ENCODE results near the gene ASPRV1.

DNA sequence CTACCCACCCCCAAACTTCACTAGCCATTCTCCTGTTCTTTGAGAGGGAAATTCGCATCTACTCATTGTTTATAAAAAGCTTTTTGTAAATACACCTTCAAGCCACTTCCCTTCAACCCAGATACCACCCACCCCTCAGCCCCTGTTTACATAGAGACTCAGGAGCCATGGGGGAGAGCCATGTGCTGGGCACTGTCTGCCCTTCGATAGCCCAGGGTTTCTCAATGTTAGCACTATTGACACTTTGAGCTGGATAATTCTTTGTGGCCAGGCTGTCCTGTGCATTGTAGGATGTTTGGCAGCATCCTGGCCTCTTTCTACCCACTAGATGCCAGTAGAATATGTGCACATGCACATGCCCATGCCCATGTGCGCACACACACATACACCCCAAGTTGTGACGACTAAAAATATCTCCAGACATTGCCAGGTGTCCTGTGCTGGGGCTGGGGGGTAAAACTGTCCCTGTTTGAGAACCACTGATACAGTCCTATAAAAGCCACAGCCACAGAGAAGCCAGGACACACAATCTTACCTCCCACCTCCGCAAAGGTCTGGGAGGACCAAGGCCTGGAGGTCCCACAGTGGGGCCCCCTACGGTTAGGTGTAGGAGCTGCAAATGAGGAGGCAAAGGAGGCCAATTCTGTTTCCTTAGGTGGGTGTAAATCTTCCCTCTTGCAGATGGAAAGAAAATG lies 44.5 kb upstream of the ASPRV1 start:
- TF ChIP-seq, protein P1, sequence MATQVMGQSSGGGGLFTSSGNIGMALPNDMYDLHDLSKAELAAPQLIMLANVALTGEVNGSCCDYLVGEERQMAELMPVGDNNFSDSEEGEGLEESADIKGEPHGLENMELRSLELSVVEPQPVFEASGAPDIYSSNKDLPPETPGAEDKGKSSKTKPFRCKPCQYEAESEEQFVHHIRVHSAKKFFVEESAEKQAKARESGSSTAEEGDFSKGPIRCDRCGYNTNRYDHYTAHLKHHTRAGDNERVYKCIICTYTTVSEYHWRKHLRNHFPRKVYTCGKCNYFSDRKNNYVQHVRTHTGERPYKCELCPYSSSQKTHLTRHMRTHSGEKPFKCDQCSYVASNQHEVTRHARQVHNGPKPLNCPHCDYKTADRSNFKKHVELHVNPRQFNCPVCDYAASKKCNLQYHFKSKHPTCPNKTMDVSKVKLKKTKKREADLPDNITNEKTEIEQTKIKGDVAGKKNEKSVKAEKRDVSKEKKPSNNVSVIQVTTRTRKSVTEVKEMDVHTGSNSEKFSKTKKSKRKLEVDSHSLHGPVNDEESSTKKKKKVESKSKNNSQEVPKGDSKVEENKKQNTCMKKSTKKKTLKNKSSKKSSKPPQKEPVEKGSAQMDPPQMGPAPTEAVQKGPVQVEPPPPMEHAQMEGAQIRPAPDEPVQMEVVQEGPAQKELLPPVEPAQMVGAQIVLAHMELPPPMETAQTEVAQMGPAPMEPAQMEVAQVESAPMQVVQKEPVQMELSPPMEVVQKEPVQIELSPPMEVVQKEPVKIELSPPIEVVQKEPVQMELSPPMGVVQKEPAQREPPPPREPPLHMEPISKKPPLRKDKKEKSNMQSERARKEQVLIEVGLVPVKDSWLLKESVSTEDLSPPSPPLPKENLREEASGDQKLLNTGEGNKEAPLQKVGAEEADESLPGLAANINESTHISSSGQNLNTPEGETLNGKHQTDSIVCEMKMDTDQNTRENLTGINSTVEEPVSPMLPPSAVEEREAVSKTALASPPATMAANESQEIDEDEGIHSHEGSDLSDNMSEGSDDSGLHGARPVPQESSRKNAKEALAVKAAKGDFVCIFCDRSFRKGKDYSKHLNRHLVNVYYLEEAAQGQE (IDR thresholded peaks at IDR 0.05; ENCODE audit: insufficient read depth in 1 of 2, low read depth in 2 of 2, low read length in 2 of 2), result no peak
- TF ChIP-seq TAF1 (IDR thresholded peaks at IDR 0.05; ENCODE audit: borderline replicate concordance, insufficient read depth, low read length), result no peak
- TF ChIP-seq POLR2AphosphoS5 (IDR thresholded peaks at IDR 0.05; ENCODE audit: low read depth, low read length), result no peak
- no peak for TF ChIP-seq SIN3A (IDR thresholded peaks at IDR 0.05; ENCODE audit: borderline replicate concordance, insufficient read depth, low read length)

Data from PFSK-1 (cell line).